Measurements from ENCODE around the gene ONECUT3.
A peak's percentile ranks its signal among the peaks of the same experiment; 100 is the strongest.

The ONECUT3 gene

DNA sequence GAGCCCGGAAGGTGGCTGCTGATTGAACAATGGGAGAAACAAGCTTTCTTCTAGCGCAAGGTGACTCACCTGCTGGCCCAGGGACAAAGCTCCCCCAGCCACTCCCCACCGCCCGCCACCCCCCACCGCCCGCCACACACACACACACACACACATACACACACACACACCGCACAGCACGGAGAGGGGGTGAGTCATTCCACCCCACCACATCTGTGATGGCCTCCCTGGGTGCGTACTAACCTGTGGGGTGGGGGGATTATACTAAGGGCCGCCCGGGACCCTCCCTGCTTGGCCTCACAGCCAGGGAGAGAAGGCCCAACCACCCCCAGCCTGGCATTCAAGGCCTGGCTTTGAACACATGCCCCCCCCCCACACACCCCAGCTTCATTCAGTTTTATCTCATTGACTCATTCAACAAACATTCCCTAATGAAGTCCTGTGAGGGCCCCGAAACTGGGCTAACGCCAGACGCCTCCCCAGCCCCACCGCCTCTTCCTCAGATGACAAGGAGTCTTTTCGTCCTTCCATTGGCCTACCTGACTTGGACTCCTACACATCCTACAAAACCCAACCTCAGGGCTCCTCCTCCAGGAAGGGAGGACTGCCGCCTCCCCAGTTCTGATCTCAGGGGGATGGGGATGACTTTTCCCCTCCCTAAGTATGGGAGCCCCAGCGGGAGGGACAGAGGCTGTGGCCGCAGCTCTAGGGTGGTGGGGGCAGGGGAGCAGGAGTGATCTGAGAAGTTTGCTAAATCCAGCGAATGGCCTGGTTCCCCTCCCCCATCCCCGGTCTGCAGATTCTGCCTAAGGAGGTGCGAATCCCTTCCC is 5.8 kb upstream of the ONECUT3 start (continued):
- TF ChIP-seq, protein P1, sequence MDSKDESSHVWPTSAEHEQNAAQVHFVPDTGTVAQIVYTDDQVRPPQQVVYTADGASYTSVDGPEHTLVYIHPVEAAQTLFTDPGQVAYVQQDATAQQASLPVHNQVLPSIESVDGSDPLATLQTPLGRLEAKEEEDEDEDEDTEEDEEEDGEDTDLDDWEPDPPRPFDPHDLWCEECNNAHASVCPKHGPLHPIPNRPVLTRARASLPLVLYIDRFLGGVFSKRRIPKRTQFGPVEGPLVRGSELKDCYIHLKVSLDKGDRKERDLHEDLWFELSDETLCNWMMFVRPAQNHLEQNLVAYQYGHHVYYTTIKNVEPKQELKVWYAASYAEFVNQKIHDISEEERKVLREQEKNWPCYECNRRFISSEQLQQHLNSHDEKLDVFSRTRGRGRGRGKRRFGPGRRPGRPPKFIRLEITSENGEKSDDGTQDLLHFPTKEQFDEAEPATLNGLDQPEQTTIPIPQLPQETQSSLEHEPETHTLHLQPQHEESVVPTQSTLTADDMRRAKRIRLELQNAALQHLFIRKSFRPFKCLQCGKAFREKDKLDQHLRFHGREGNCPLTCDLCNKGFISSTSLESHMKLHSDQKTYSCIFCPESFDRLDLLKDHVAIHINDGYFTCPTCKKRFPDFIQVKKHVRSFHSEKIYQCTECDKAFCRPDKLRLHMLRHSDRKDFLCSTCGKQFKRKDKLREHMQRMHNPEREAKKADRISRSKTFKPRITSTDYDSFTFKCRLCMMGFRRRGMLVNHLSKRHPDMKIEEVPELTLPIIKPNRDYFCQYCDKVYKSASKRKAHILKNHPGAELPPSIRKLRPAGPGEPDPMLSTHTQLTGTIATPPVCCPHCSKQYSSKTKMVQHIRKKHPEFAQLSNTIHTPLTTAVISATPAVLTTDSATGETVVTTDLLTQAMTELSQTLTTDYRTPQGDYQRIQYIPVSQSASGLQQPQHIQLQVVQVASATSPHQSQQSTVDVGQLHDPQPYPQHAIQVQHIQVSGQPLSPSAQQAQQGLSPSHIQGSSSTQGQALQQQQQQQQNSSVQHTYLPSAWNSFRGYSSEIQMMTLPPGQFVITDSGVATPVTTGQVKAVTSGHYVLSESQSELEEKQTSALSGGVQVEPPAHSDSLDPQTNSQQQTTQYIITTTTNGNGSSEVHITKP (tag by site-specific recombination; IDR thresholded peaks at IDR 0.05): peak; percentile 94
- TF ChIP-seq ZNF37A (tag by site-specific recombination; IDR thresholded peaks at IDR 0.05): no peak
- no peak for TF ChIP-seq ZNF350 (tag by site-specific recombination; IDR thresholded peaks at IDR 0.05)
- TF ChIP-seq ZNF530 (tag by site-specific recombination; IDR thresholded peaks at IDR 0.05; ENCODE audit: low read depth): no peak

DNA sequence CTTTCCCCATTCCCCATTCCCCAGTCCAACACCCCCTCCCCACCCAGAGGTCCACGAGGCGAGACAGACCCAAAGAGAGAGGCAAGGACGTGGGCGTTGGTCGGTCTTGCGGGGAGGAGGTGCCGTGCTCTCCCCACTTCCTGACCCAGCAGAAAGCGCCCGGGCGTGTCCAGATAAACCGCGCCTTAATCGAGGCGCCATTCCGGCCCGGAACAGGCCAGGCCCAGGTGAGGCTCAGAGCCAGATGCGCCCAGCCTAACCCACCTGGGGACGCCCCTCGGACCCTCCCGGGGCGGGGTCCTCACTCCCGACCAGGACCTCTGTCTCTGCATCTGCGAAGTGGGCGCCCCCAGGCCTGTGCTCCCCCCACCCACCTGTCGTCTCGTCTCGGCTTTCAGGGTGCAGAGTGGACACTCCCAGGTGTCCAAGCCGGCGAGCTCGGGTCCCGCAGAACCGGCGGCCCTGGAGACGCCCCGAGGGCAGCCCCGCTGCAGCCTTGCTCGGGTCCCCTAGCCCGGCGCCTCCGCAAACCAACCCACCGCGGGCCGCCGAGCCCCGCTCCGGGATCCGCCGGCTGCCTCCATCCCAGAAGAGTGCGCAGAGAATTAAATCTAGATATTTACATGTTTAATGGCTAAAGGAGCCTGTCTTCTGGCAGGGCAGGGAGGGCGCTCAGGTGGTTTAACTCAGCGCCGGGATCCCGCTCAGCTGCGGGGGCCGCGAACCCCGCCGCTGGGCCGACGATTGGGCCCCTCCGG is 5.0 kb upstream of the ONECUT3 start:
- Histone ChIP-seq H3K4me3 (ENCODE audit: low read depth, low read length) (no peak overlapping the region), H3K4me1 (ENCODE audit: control insufficient read depth, insufficient read depth, low read length) (peaks cover 12% of the 10 kb centered on the region; the same call in 1 of the 2 replicates), H3K36me3 (ENCODE audit: control insufficient read depth in 2 of 2, insufficient read depth in 1 of 2, low read length in 2 of 2) (no peaks in the 10 kb centered on the region), H3K9me3 (ENCODE audit: control insufficient read depth, insufficient read depth, low read depth, low read length) (no peaks in the 10 kb centered on the region), H3K27ac (ENCODE audit: extremely low read depth, low read depth, low read length) (peak overlapping the region; percentile 28; the same call in 1 of the 2 replicates)
- CTCF ChIA-PET: no interaction called here
- POLR2A ChIA-PET: interaction anchor here (0.7 to 1.9 kb wide), 3 partner anchors 7 to 26 kb away, joined by 4 to 8 read pairs (median 7); no protein-coding TSS in a partner anchor
- TF ChIP-seq, protein P2, sequence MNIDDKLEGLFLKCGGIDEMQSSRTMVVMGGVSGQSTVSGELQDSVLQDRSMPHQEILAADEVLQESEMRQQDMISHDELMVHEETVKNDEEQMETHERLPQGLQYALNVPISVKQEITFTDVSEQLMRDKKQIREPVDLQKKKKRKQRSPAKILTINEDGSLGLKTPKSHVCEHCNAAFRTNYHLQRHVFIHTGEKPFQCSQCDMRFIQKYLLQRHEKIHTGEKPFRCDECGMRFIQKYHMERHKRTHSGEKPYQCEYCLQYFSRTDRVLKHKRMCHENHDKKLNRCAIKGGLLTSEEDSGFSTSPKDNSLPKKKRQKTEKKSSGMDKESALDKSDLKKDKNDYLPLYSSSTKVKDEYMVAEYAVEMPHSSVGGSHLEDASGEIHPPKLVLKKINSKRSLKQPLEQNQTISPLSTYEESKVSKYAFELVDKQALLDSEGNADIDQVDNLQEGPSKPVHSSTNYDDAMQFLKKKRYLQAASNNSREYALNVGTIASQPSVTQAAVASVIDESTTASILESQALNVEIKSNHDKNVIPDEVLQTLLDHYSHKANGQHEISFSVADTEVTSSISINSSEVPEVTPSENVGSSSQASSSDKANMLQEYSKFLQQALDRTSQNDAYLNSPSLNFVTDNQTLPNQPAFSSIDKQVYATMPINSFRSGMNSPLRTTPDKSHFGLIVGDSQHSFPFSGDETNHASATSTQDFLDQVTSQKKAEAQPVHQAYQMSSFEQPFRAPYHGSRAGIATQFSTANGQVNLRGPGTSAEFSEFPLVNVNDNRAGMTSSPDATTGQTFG (tag by site-specific recombination; IDR thresholded peaks at IDR 0.05; ENCODE audit: borderline replicate concordance): no peak
- TF ChIP-seq KLF8 (tag by site-specific recombination; IDR thresholded peaks at IDR 0.05): peak; percentile 24
- TF ChIP-seq, protein P3, sequence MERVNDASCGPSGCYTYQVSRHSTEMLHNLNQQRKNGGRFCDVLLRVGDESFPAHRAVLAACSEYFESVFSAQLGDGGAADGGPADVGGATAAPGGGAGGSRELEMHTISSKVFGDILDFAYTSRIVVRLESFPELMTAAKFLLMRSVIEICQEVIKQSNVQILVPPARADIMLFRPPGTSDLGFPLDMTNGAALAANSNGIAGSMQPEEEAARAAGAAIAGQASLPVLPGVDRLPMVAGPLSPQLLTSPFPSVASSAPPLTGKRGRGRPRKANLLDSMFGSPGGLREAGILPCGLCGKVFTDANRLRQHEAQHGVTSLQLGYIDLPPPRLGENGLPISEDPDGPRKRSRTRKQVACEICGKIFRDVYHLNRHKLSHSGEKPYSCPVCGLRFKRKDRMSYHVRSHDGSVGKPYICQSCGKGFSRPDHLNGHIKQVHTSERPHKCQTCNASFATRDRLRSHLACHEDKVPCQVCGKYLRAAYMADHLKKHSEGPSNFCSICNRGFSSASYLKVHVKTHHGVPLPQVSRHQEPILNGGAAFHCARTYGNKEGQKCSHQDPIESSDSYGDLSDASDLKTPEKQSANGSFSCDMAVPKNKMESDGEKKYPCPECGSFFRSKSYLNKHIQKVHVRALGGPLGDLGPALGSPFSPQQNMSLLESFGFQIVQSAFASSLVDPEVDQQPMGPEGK (tag by site-specific recombination; IDR thresholded peaks at IDR 0.05): peak; percentile 5; the same call in 1 of the 2 replicates
- TF ChIP-seq, protein P4, sequence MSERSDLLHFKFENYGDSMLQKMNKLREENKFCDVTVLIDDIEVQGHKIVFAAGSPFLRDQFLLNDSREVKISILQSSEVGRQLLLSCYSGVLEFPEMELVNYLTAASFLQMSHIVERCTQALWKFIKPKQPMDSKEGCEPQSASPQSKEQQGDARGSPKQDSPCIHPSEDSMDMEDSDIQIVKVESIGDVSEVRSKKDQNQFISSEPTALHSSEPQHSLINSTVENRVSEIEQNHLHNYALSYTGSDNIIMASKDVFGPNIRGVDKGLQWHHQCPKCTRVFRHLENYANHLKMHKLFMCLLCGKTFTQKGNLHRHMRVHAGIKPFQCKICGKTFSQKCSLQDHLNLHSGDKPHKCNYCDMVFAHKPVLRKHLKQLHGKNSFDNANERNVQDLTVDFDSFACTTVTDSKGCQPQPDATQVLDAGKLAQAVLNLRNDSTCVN (tag by site-specific recombination; optimal IDR thresholded peaks at IDR 0.05): peak; percentile 20
- 0 out of 2 replicates have a peak, but pooled peaks have one; percentile 4 for TF ChIP-seq PRDM1 (tag by site-specific recombination; IDR thresholded peaks at IDR 0.05)
- peak; percentile 68 for TF ChIP-seq SP3 (tag by site-specific recombination; IDR thresholded peaks at IDR 0.05)
- TF ChIP-seq, protein P5, sequence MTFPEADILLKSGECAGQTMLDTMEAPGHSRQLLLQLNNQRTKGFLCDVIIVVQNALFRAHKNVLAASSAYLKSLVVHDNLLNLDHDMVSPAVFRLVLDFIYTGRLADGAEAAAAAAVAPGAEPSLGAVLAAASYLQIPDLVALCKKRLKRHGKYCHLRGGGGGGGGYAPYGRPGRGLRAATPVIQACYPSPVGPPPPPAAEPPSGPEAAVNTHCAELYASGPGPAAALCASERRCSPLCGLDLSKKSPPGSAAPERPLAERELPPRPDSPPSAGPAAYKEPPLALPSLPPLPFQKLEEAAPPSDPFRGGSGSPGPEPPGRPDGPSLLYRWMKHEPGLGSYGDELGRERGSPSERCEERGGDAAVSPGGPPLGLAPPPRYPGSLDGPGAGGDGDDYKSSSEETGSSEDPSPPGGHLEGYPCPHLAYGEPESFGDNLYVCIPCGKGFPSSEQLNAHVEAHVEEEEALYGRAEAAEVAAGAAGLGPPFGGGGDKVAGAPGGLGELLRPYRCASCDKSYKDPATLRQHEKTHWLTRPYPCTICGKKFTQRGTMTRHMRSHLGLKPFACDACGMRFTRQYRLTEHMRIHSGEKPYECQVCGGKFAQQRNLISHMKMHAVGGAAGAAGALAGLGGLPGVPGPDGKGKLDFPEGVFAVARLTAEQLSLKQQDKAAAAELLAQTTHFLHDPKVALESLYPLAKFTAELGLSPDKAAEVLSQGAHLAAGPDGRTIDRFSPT (tag by site-specific recombination; IDR thresholded peaks at IDR 0.05): no peak
- no peak for TF ChIP-seq ZNF132 (tag by site-specific recombination; IDR thresholded peaks at IDR 0.05; ENCODE audit: borderline replicate concordance)
- peak; percentile 87 for TF ChIP-seq ZNF335 (tag by site-specific recombination; conservative IDR thresholded peaks at IDR 0.05)
- TF ChIP-seq KLF9 (tag by site-specific recombination; IDR thresholded peaks at IDR 0.05; ENCODE audit: low read depth): 0 out of 2 replicates have a peak, but pooled peaks have one; percentile 13
- TF ChIP-seq KLF1 (tag by site-specific recombination; IDR thresholded peaks at IDR 0.05): peak; percentile 97
- TF ChIP-seq, protein P6, sequence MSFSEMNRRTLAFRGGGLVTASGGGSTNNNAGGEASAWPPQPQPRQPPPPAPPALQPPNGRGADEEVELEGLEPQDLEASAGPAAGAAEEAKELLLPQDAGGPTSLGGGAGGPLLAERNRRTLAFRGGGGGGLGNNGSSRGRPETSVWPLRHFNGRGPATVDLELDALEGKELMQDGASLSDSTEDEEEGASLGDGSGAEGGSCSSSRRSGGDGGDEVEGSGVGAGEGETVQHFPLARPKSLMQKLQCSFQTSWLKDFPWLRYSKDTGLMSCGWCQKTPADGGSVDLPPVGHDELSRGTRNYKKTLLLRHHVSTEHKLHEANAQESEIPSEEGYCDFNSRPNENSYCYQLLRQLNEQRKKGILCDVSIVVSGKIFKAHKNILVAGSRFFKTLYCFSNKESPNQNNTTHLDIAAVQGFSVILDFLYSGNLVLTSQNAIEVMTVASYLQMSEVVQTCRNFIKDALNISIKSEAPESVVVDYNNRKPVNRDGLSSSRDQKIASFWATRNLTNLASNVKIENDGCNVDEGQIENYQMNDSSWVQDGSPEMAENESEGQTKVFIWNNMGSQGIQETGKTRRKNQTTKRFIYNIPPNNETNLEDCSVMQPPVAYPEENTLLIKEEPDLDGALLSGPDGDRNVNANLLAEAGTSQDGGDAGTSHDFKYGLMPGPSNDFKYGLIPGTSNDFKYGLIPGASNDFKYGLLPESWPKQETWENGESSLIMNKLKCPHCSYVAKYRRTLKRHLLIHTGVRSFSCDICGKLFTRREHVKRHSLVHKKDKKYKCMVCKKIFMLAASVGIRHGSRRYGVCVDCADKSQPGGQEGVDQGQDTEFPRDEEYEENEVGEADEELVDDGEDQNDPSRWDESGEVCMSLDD (tag by site-specific recombination; IDR thresholded peaks at IDR 0.05): peak; percentile 54; the same call in 1 of the 2 replicates
- peak; percentile 94 for TF ChIP-seq ZBTB8A (tag by site-specific recombination; IDR thresholded peaks at IDR 0.05)
- TF ChIP-seq SCRT2 (tag by site-specific recombination; IDR thresholded peaks at IDR 0.05): peak; percentile 96

Measured in HEK293 (cell line).